Mesenchymal stem cell (in vitro differentiated cells and primary cell): ENCODE data around the gene TULP3.

Source experiments
- DNase-seq: peaks from one replicate; pipeline ENCODE4 v3.0.0-alpha.2; 2013
- H2AFZ ChIP-seq: one replicate; pipeline ENCODE4 v1.6.1; 2013; ENCODE audit warnings: low read depth, mild to moderate bottlenecking, control low read depth, inconsistent platforms, low read length, moderate library complexity
- H2AK5ac ChIP-seq: 2 replicates; pipeline ENCODE4 v1.6.1; 2013; ENCODE audit warnings: low read length, moderate library complexity, mild to moderate bottlenecking, inconsistent platforms; ENCODE audit not compliant: severe bottlenecking
- H2BK120ac ChIP-seq: one replicate; pipeline ENCODE4 v1.6.1; 2013; ENCODE audit warnings: low read depth, mild to moderate bottlenecking, inconsistent platforms, low read length, moderate library complexity
- H2BK12ac ChIP-seq, 2 experiments: one replicate each; pipeline ENCODE4 v1.6.1; 2013; ENCODE audit warnings: inconsistent platforms in 2 of 2, low read length in 2 of 2, mild to moderate bottlenecking in 2 of 2, moderate library complexity in 2 of 2, control low read depth in 1 of 2
- H2BK15ac ChIP-seq: one replicate; pipeline ENCODE4 v1.6.1; 2013; ENCODE audit warnings: mild to moderate bottlenecking, low read depth, inconsistent platforms; ENCODE audit not compliant: poor library complexity, severe bottlenecking
- H2BK5ac ChIP-seq: 2 replicates; pipeline ENCODE4 v1.6.1; 2013; ENCODE audit warnings: low read depth, mild to moderate bottlenecking, low read length, control low read depth, inconsistent platforms; ENCODE audit not compliant: poor library complexity, severe bottlenecking
- H3K14ac ChIP-seq, 2 experiments: one replicate each; pipeline ENCODE4 v1.6.1; 2013; ENCODE audit warnings: inconsistent platforms in 2 of 2, low read length in 2 of 2, control low read depth in 1 of 2, mild to moderate bottlenecking in 1 of 2, moderate library complexity in 1 of 2
- H3K18ac ChIP-seq, 2 experiments: one replicate each; pipeline ENCODE4 v1.6.1; 2013; ENCODE audit warnings: inconsistent platforms in 2 of 2, low read length in 2 of 2, control low read depth in 1 of 2, low read depth in 1 of 2, mild to moderate bottlenecking in 1 of 2
- H3K23ac ChIP-seq, 2 experiments: one replicate each; pipeline ENCODE4 v1.6.1; 2013; ENCODE audit warnings: inconsistent platforms in 2 of 2, low read length in 2 of 2, mild to moderate bottlenecking in 2 of 2, moderate library complexity in 2 of 2, control low read depth in 1 of 2
- H3K27ac ChIP-seq: 2 replicates; pipeline ENCODE4 v1.5.1; 2013; ENCODE audit warnings: mild to moderate bottlenecking, moderate library complexity, low read length, control low read depth, inconsistent platforms; ENCODE audit not compliant: poor library complexity, severe bottlenecking
- H3K27me3 ChIP-seq, 2 experiments: 2 replicates each; pipeline versions ENCODE4 v1.6.1 to v1.7.0; 2013; ENCODE audit warnings: low read length in 2 of 2, mild to moderate bottlenecking in 2 of 2, moderate library complexity in 2 of 2, control low read depth in 1 of 2, inconsistent platforms in 1 of 2; ENCODE audit not compliant: control insufficient read depth in 1 of 2, insufficient read depth in 1 of 2
- H3K36me3 ChIP-seq, 2 experiments: 2 replicates each; pipeline versions ENCODE4 v1.6.1 to v1.7.0; 2013; ENCODE audit warnings: low read length in 2 of 2, control low read depth in 1 of 2, inconsistent platforms in 1 of 2, low read depth in 1 of 2, mild to moderate bottlenecking in 1 of 2; ENCODE audit not compliant: insufficient read depth in 2 of 2, control insufficient read depth in 1 of 2
- H3K4ac ChIP-seq, 2 experiments: one replicate each; pipeline ENCODE4 v1.6.1; 2013; ENCODE audit warnings: inconsistent platforms in 2 of 2, low read length in 2 of 2, mild to moderate bottlenecking in 2 of 2, moderate library complexity in 2 of 2, control low read depth in 1 of 2, low read depth in 1 of 2
- H3K4me1 ChIP-seq: 2 replicates; pipeline ENCODE4 v1.6.1; 2013; ENCODE audit warnings: low read depth, low read length, control low read depth; ENCODE audit not compliant: control insufficient read depth, insufficient read depth
- H3K4me2 ChIP-seq: 2 replicates; pipeline ENCODE4 v1.6.1; 2013; ENCODE audit warnings: low read length, mild to moderate bottlenecking, inconsistent platforms; ENCODE audit not compliant: poor library complexity, severe bottlenecking
- H3K4me3 ChIP-seq, 2 experiments: 2 replicates each; pipeline versions ENCODE4 v1.5.1 to v1.7.0; 2013; ENCODE audit warnings: low read length in 2 of 2, mild to moderate bottlenecking in 2 of 2, control low read depth in 1 of 2, low read depth in 1 of 2; ENCODE audit not compliant: insufficient read depth in 1 of 2
- H3K79me1 ChIP-seq: replicated peaks from 2 replicates; pipeline ENCODE4 v1.6.1; 2013; ENCODE audit warnings: mild to moderate bottlenecking, control low read depth, low read length, inconsistent platforms; ENCODE audit not compliant: poor library complexity, severe bottlenecking
- H3K9ac ChIP-seq: 2 replicates; pipeline ENCODE4 v1.7.0; 2013; ENCODE audit warnings: mild to moderate bottlenecking, low read length, moderate library complexity
- H3K9me3 ChIP-seq: 2 replicates; pipeline ENCODE4 v1.7.0; 2013; ENCODE audit warnings: mild to moderate bottlenecking, low read length; ENCODE audit not compliant: control insufficient read depth
- H4K8ac ChIP-seq: one replicate; pipeline ENCODE4 v1.6.1; 2013; ENCODE audit warnings: inconsistent platforms, mild to moderate bottlenecking, low read length, moderate library complexity
- H4K91ac ChIP-seq: one replicate; pipeline ENCODE4 v1.6.1; 2013; ENCODE audit warnings: mild to moderate bottlenecking, low read length, inconsistent platforms
- WGBS: methylation state at CpG from one replicate; pipeline ENCODE4 v1.1.7; 2013; ENCODE audit warnings: mixed read lengths; 5-methylcytosine and 5-hydroxymethylcytosine counted together

Gene TULP3

DNA sequence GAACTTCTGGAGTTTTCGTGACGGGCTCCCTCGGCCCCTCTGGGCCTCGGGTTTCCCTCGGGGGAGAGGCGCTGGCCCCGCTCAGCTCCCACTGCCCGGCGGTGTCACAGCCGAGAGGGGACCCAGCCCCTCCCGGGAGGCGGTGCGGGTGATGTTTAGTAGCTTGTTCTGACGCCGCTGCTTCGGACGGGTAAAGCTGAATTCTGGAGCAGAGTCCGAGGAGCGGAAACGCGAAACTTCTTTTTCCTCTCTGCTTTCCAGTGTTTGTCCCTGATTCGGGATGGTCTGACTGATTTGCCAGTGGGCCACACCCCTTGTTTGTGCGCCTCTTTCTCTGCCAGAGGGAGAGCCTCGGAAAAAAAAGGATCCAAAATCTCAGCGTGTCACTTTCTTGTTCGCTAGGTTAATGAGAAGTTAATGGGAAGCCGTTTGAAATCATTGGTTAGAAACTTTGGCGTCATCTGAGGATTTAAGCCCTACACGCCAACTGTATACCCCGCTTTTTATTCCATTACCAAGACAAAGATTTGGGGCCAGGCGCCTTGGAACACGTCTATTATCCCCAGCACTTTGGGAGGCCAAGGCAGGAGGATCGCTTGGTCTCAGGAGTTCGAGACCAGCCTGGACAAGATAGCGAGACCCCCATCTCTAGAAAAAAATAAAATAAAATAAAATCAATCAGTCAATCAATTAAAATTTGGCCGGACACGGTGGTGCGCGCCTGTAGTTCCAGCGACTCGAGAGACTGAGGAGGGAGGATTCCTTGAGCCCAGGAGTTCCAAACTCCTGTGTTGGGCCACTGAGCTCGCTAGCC lies 756 bp downstream of the TULP3 start:
- H3K23ac ChIP-seq, result no peak overlapping the region
- H3K9me3 ChIP-seq, result no peaks in the 10 kb centered on the region
- H3K14ac ChIP-seq, result no peak overlapping the region
- no peak overlapping the region for H2BK12ac ChIP-seq
- peak overlapping the region; percentile 95 to 97 for H3K4me3 ChIP-seq
- H3K4me2 ChIP-seq, result peak overlapping the region; percentile 75
- no peak overlapping the region for H2AFZ ChIP-seq
- H2AK5ac ChIP-seq, result no peak overlapping the region
- DNase-seq, result peak; percentile 78
- H2BK15ac ChIP-seq, result no peak overlapping the region
- peak overlapping the region; percentile 48 for H2BK5ac ChIP-seq
- H3K27me3 ChIP-seq, result no peaks in the 10 kb centered on the region
- H4K8ac ChIP-seq, result peak overlapping the region; percentile 9
- peak overlapping the region; percentile 93 to 94 for H3K18ac ChIP-seq
- peak overlapping the region; percentile 77 to 92 for H3K4ac ChIP-seq
- H4K91ac ChIP-seq, result peak overlapping the region; percentile 57
- peak overlapping the region; percentile 80 for H2BK120ac ChIP-seq
- peaks cover 0 to 25% of the 10 kb centered on the region in 2 experiments for H3K36me3 ChIP-seq
- WGBS, result 24% methylated on average over 40 of the region's 42 CpGs
- peak overlapping the region; percentile 51 for H3K27ac ChIP-seq
- H3K4me1 ChIP-seq, result peaks cover 10% of the 10 kb centered on the region
- peak overlapping the region; percentile 99 for H3K9ac ChIP-seq
- peaks cover 12% of the 10 kb centered on the region for H3K79me1 ChIP-seq

- Histone ChIP-seq H3K4me2 (no peak overlapping the region), H2BK15ac (no peak overlapping the region)
Observed at GRCh38 chr12:2892246-2892645, 1.6 kb downstream of the TULP3 start.

GRCh38 chr12:2893007-2893406 lies 2.3 kb downstream of the TULP3 start:
- no peak overlapping the region for H2BK15ac ChIP-seq
- H3K79me1 ChIP-seq, result peaks cover 10% of the 10 kb centered on the region
- no peak overlapping the region for H3K14ac ChIP-seq
- H3K4me2 ChIP-seq, result peak overlapping the region; percentile 42
- no peak overlapping the region for H3K23ac ChIP-seq
- no peaks in the 10 kb centered on the region for H3K9me3 ChIP-seq
- H2AK5ac ChIP-seq, result no peak overlapping the region
- no peak overlapping the region for H2AFZ ChIP-seq
- peaks cover 0 to 15% of the 10 kb centered on the region in 2 experiments for H3K36me3 ChIP-seq
- no peak overlapping the region for H2BK12ac ChIP-seq
- H4K91ac ChIP-seq, result no peak overlapping the region
- peak overlapping the region; percentile 99 for H3K9ac ChIP-seq
- H3K18ac ChIP-seq, result no peak overlapping the region
- peak overlapping the region; percentile 36 for H3K27ac ChIP-seq
- no peak overlapping the region for H4K8ac ChIP-seq
- WGBS, result 77% methylated on average over 7 of the region's 8 CpGs
- H2BK5ac ChIP-seq, result no peak overlapping the region
- H3K27me3 ChIP-seq, result no peaks in the 10 kb centered on the region
- DNase-seq, result peak; percentile 84
- H2BK120ac ChIP-seq, result no peak overlapping the region
- H3K4me3 ChIP-seq, result peak overlapping the region in 1 of 2 experiments; percentile 95
- H3K4ac ChIP-seq, result no peak overlapping the region
- peaks cover 8% of the 10 kb centered on the region for H3K4me1 ChIP-seq

More at GRCh38 chr12:2892246-2892645, 1.6 kb downstream of the TULP3 start:
- peak overlapping the region in 1 of 2 experiments; percentile 95 for H3K4me3 ChIP-seq
- peak overlapping the region; percentile 99 for H3K9ac ChIP-seq
- peaks cover 8% of the 10 kb centered on the region for H3K4me1 ChIP-seq
- H2BK120ac ChIP-seq, result no peak overlapping the region
- no peak overlapping the region for H3K4ac ChIP-seq
- H3K79me1 ChIP-seq, result peaks cover 12% of the 10 kb centered on the region
- H2BK5ac ChIP-seq, result no peak overlapping the region
- no peak overlapping the region for H2AFZ ChIP-seq
- H4K8ac ChIP-seq, result no peak overlapping the region
- H4K91ac ChIP-seq, result no peak overlapping the region
- peaks cover 0 to 18% of the 10 kb centered on the region in 2 experiments for H3K36me3 ChIP-seq
- no peak for DNase-seq
- H3K23ac ChIP-seq, result no peak overlapping the region
- no peaks in the 10 kb centered on the region for H3K27me3 ChIP-seq
- WGBS, result 94% methylated on average over 12 of the region's 12 CpGs
- no peak overlapping the region for H2BK12ac ChIP-seq
- H3K9me3 ChIP-seq, result no peaks in the 10 kb centered on the region
- no peak overlapping the region for H3K18ac ChIP-seq
- no peak overlapping the region for H2AK5ac ChIP-seq
- H3K27ac ChIP-seq, result no peak overlapping the region
- H3K14ac ChIP-seq, result no peak overlapping the region

GRCh38 chr12:2895051-2895451 lies 4.4 kb downstream of the TULP3 start:
- H2BK15ac ChIP-seq, result no peak overlapping the region
- H3K23ac ChIP-seq, result no peak overlapping the region
- no peak overlapping the region for H2AFZ ChIP-seq
- H4K91ac ChIP-seq, result no peak overlapping the region
- no peak overlapping the region for H3K18ac ChIP-seq
- H3K27ac ChIP-seq, result no peak overlapping the region
- H3K27me3 ChIP-seq, result no peaks in the 10 kb centered on the region
- H3K79me1 ChIP-seq, result peaks cover 9% of the 10 kb centered on the region
- 41% methylated on average over 2 of the region's 2 CpGs for whole genome bisulfite sequencing
- no peak overlapping the region for H3K14ac ChIP-seq
- H4K8ac ChIP-seq, result no peak overlapping the region
- no peak overlapping the region for H3K4ac ChIP-seq
- no peak for DNase-seq
- H2BK12ac ChIP-seq, result no peak overlapping the region
- peaks cover 2 to 8% of the 10 kb centered on the region in 2 experiments for H3K36me3 ChIP-seq
- H3K9me3 ChIP-seq, result no peaks in the 10 kb centered on the region
- no peak overlapping the region for H2AK5ac ChIP-seq
- no peak overlapping the region for H2BK5ac ChIP-seq
- no peak overlapping the region for H2BK120ac ChIP-seq
- peaks cover 10% of the 10 kb centered on the region for H3K4me1 ChIP-seq
- peak overlapping the region; percentile 60 for H3K9ac ChIP-seq
- H3K4me3 ChIP-seq, result peak overlapping the region in 1 of 2 experiments; percentile 10
- no peak overlapping the region for H3K4me2 ChIP-seq
